H9 (cell line): ENCODE data around the gene ADAM22. TPM values are rescaled to one million over a fixed set of nuclear protein-coding genes. Genes with fewer than 3 reads are reported as not detected.

ENCODE experiments used
- DNase-seq: peaks from one replicate; pipeline ENCODE4 v3.0.0-alpha.2; 2017
- H2AFZ ChIP-seq: one replicate; pipeline ENCODE4 v1.6.1; 2013; ENCODE audit warnings: mild to moderate bottlenecking, low read length, control low read depth, moderate library complexity
- H2AK5ac ChIP-seq: 2 replicates; pipeline ENCODE4 v1.6.1; 2013; ENCODE audit warnings: low read length, control low read depth, mixed read lengths; ENCODE audit not compliant: insufficient read length
- H2BK120ac ChIP-seq: one replicate; pipeline ENCODE4 v1.6.1; 2013; ENCODE audit warnings: low read depth, mild to moderate bottlenecking, low read length, control low read depth, inconsistent platforms; ENCODE audit not compliant: poor library complexity, severe bottlenecking
- H2BK12ac ChIP-seq: 2 replicates; pipeline ENCODE4 v1.6.1; 2013; ENCODE audit warnings: low read length, control low read depth, mixed read lengths, low read depth; ENCODE audit not compliant: insufficient read length
- H2BK15ac ChIP-seq: 2 replicates; pipeline ENCODE4 v1.6.1; 2013; ENCODE audit warnings: low read depth, low read length, control low read depth
- H2BK20ac ChIP-seq: one replicate; pipeline ENCODE4 v1.6.1; 2013; ENCODE audit warnings: low read depth, mild to moderate bottlenecking, low read length, control low read depth, inconsistent platforms; ENCODE audit not compliant: poor library complexity, severe bottlenecking
- H2BK5ac ChIP-seq: 2 replicates; pipeline ENCODE4 v1.6.1; 2013; ENCODE audit warnings: low read length, control low read depth, mixed read lengths; ENCODE audit not compliant: insufficient read length
- H3K14ac ChIP-seq: 2 replicates; pipeline ENCODE4 v1.6.1; 2013; ENCODE audit warnings: low read length, control low read depth; ENCODE audit not compliant: insufficient read depth
- H3K18ac ChIP-seq: 2 replicates; pipeline ENCODE4 v1.6.1; 2013; ENCODE audit warnings: low read depth, mild to moderate bottlenecking, mixed read lengths, low read length, control low read depth; ENCODE audit not compliant: insufficient read length
- H3K23ac ChIP-seq: 2 replicates; pipeline ENCODE4 v1.6.1; 2013; ENCODE audit warnings: low read length, control low read depth, mixed read lengths, low read depth; ENCODE audit not compliant: insufficient read length
- H3K23me2 ChIP-seq: 2 replicates; pipeline ENCODE4 v1.6.1; 2013; ENCODE audit warnings: low read depth, mild to moderate bottlenecking, mixed read lengths, low read length, control low read depth; ENCODE audit not compliant: insufficient read length, poor library complexity, severe bottlenecking
- H3K27ac ChIP-seq: 2 replicates; pipeline ENCODE4 v1.5.1; 2013; ENCODE audit warnings: low read length, control low read depth, mixed read lengths, low read depth; ENCODE audit not compliant: insufficient read length
- H3K27me3 ChIP-seq: 2 replicates; pipeline ENCODE4 v1.6.1; 2013; ENCODE audit warnings: low read length, control low read depth, inconsistent platforms; ENCODE audit not compliant: insufficient read depth
- H3K4ac ChIP-seq: 2 replicates; pipeline ENCODE4 v1.6.1; 2013; ENCODE audit warnings: low read depth, mild to moderate bottlenecking, control low read depth, inconsistent platforms, low read length, moderate library complexity
- H3K4me1 ChIP-seq: 2 replicates; pipeline ENCODE4 v1.6.1; 2013; ENCODE audit warnings: low read length, control low read depth, inconsistent platforms; ENCODE audit not compliant: insufficient read depth
- H3K4me2 ChIP-seq: 2 replicates; pipeline ENCODE4 v1.6.1; 2013; ENCODE audit warnings: low read length, control low read depth, mixed read lengths; ENCODE audit not compliant: insufficient read length, insufficient read depth
- H3K56ac ChIP-seq: 2 replicates; pipeline ENCODE4 v1.6.1; 2013; ENCODE audit warnings: low read depth, mild to moderate bottlenecking, mixed read lengths, low read length, control low read depth; ENCODE audit not compliant: insufficient read length
- H3K79me1 ChIP-seq: 2 replicates; pipeline ENCODE4 v1.6.1; 2013; ENCODE audit warnings: low read depth, mild to moderate bottlenecking, moderate library complexity, low read length, control low read depth, inconsistent platforms; ENCODE audit not compliant: insufficient read depth, poor library complexity, severe bottlenecking
- H3K79me2 ChIP-seq: 2 replicates; pipeline ENCODE4 v1.6.1; 2013; ENCODE audit warnings: low read length, control low read depth, inconsistent platforms; ENCODE audit not compliant: insufficient read depth
- H3K9ac ChIP-seq: 2 replicates; pipeline ENCODE4 v1.6.1; 2013; ENCODE audit warnings: low read length, control low read depth, mixed read lengths; ENCODE audit not compliant: insufficient read length; ENCODE audit errors: extremely low read depth
- H3K9me3 ChIP-seq: one replicate; pipeline ENCODE4 v1.6.1; 2013; ENCODE audit warnings: low read depth, low read length, inconsistent platforms; ENCODE audit not compliant: control insufficient read depth
- H3T11ph ChIP-seq: one replicate; pipeline ENCODE4 v1.6.1; 2013; ENCODE audit warnings: mild to moderate bottlenecking, low read length, control low read depth, inconsistent platforms
- H4K20me1 ChIP-seq: one replicate; pipeline ENCODE4 v1.6.1; 2013; ENCODE audit not compliant: control insufficient read depth, insufficient read length, insufficient read depth
- H4K5ac ChIP-seq: 2 replicates; pipeline ENCODE4 v1.6.1; 2013; ENCODE audit warnings: low read depth, mild to moderate bottlenecking, mixed read lengths, low read length, control low read depth; ENCODE audit not compliant: insufficient read length
- H4K8ac ChIP-seq: replicated peaks from 2 replicates; pipeline ENCODE4 v1.6.1; 2013; ENCODE audit warnings: low read length, control low read depth, mixed read lengths, low read depth; ENCODE audit not compliant: insufficient read length
- H4K91ac ChIP-seq: 2 replicates; pipeline ENCODE4 v1.6.1; 2013; ENCODE audit warnings: low read depth, mild to moderate bottlenecking, moderate library complexity, mixed read lengths, low read length, control low read depth; ENCODE audit not compliant: insufficient read length
- H3K27ac Mint-ChIP-seq, 3 experiments: 2 replicates in 2 of 3; 3 replicates in 1 of 3; pipeline ENCODE4 v1.8.0; 2020 to 2021; ENCODE audit warnings: mixed read lengths in 3 of 3, mild to moderate bottlenecking in 1 of 3, moderate library complexity in 1 of 3
- H3K27me3 Mint-ChIP-seq: 2 replicates; pipeline ENCODE4 v1.8.0; 2021; ENCODE audit warnings: low read depth, mild to moderate bottlenecking, moderate library complexity, mixed read lengths
- H3K36me3 Mint-ChIP-seq, 3 experiments: 2 replicates in 2 of 3; 3 replicates in 1 of 3; pipeline ENCODE4 v1.8.0; 2020 to 2021; ENCODE audit warnings: low read depth in 3 of 3, mixed read lengths in 3 of 3; ENCODE audit not compliant: insufficient read depth in 1 of 3
- H3K4me1 Mint-ChIP-seq, 2 experiments: 2 replicates each; pipeline ENCODE4 v1.8.0; 2020; ENCODE audit warnings: mixed read lengths in 2 of 2
- H3K4me3 Mint-ChIP-seq, 2 experiments: 2 replicates in 1 of 2; 3 replicates in 1 of 2; pipeline ENCODE4 v1.8.0; 2020 to 2021; ENCODE audit warnings: mild to moderate bottlenecking in 2 of 2, mixed read lengths in 2 of 2, moderate library complexity in 1 of 2
- H3K9me3 Mint-ChIP-seq, 2 experiments: 2 replicates in 1 of 2; 3 replicates in 1 of 2; pipeline ENCODE4 v1.8.0; 2020; ENCODE audit warnings: mild to moderate bottlenecking in 2 of 2, mixed read lengths in 2 of 2, moderate library complexity in 1 of 2
- WGBS: extraction: QIAGEN DNeasy Blood & Tissue Kit; methylation state at CpG from one replicate; pipeline ENCODE4 v1.1.7; 2013; ENCODE audit warnings: missing lambda C conversion rate, low lambda C conversion rate, mixed read lengths; ENCODE audit not compliant: insufficient read length; ENCODE audit errors: extremely low coverage; 5-methylcytosine and 5-hydroxymethylcytosine counted together
- total RNA-seq: library from RNA; stranded (reverse); gene quantifications from 2 replicates; pipeline ENCODE4 v1.2.1, GENCODE V29; 2021
- TF ChIP-seq, protein P1 (sequence below): fragments of 200-600 bp; sonication (generic); conservative IDR thresholded peaks from 3 replicates; pipeline ENCODE4 v1.8.0; 2021; ENCODE audit warnings: antibody characterized with exemption, mild to moderate bottlenecking

The ADAM22 gene
- total RNA-seq, 1 experiment from 2014 or later, result 8.7 TPM

DNA sequence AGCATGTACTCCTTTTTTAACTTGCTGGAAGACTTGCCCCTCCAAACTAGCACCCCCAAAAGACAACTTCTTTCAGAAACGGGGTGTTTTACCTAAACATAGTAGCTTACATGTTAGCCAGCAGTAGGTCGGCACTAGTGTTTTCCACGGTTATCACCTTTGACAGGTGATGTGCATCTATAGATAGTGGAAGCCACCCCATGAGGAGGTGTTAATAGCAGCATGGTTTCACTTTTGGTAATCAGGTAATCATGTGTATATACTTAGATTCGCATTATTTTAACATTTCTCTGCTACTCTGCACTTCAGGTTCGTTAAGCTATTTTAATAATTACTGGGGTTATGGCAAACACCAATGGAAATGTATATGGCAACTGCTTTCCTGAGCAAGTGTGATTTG, 268.2 kb downstream of the ADAM22 start:
- Histone ChIP-seq H3T11ph (no peak overlapping the region), H2BK20ac (no peak overlapping the region), H2AK5ac (no peak overlapping the region), H2BK15ac (no peak overlapping the region), H4K8ac (no peak overlapping the region), H2AFZ (no peak overlapping the region), H3K23ac (no peak overlapping the region), H3K9me3 (no peaks in the 10 kb centered on the region), H3K56ac (no peak overlapping the region), H3K4ac (no peak overlapping the region), H3K18ac (no peak overlapping the region), H3K23me2 (no peaks in the 10 kb centered on the region), H3K9ac (no peak overlapping the region), H2BK120ac (no peak overlapping the region), H2BK5ac (no peak overlapping the region), H4K20me1 (peaks cover under 1% of the 10 kb centered on the region), H3K79me1 (no peaks in the 10 kb centered on the region), H4K5ac (no peak overlapping the region), H3K27ac (no peak overlapping the region), H3K4me1 (peaks cover 9% of the 10 kb centered on the region; the same call in 1 of the 2 replicates), H3K14ac (no peak overlapping the region), H3K27me3 (no peaks in the 10 kb centered on the region), H3K79me2 (no peaks in the 10 kb centered on the region), H2BK12ac (no peak overlapping the region), H3K4me2 (no peak overlapping the region), H4K91ac (no peak overlapping the region)
- Mint-ChIP-seq H3K27ac (no peak overlapping the region; a peak in 1 of 7 replicates), H3K27me3 (no peaks in the 10 kb centered on the region), H3K4me1 (peaks cover 21 to 38% of the 10 kb centered on the region in 2 experiments), H3K4me3 (no peak overlapping the region), H3K36me3 (peaks cover 20 to 32% (median 29%) of the 10 kb centered on the region in 3 experiments; a peak in 6 of 7 replicates), H3K9me3 (no peaks in the 10 kb centered on the region)
- DNase-seq, result no peak
- TF ChIP-seq, protein P1, sequence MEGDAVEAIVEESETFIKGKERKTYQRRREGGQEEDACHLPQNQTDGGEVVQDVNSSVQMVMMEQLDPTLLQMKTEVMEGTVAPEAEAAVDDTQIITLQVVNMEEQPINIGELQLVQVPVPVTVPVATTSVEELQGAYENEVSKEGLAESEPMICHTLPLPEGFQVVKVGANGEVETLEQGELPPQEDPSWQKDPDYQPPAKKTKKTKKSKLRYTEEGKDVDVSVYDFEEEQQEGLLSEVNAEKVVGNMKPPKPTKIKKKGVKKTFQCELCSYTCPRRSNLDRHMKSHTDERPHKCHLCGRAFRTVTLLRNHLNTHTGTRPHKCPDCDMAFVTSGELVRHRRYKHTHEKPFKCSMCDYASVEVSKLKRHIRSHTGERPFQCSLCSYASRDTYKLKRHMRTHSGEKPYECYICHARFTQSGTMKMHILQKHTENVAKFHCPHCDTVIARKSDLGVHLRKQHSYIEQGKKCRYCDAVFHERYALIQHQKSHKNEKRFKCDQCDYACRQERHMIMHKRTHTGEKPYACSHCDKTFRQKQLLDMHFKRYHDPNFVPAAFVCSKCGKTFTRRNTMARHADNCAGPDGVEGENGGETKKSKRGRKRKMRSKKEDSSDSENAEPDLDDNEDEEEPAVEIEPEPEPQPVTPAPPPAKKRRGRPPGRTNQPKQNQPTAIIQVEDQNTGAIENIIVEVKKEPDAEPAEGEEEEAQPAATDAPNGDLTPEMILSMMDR, result no peak
- WGBS, result no CpG with 5 or more reads among the region's 5 CpGs
